Measurements from ENCODE around the gene TLDC2. TPM values are rescaled to one million over a fixed set of nuclear protein-coding genes. Genes with fewer than 3 reads are reported as not detected.

TLDC2 gene
- total RNA-seq, 2 experiments from 2014 or later, result not detected

- peaks cover 41% of the 10 kb centered on the region for H3K36me3 Mint-ChIP-seq (ENCODE audit: low read depth)
- peaks cover 30% of the 10 kb centered on the region for H3K36me3 ChIP-seq (ENCODE audit: insufficient read depth, low read length)
- CTCF ChIA-PET, result interaction anchor here (0.6 to 1.9 kb wide), 5 partner anchors 10 to 133 kb away, joined by 3 to 5 read pairs (median 3); no protein-coding TSS in a partner anchor
- no peaks in the 10 kb centered on the region for H3K9me3 ChIP-seq (ENCODE audit: control insufficient read depth in 1 of 2, insufficient read depth in 1 of 2, low read length in 2 of 2)
- peak overlapping the region; percentile 25 to 34 for H3K27ac ChIP-seq (ENCODE audit: low read depth in 1 of 2, low read length in 2 of 2)
- DNase-seq (peak; percentile 62 to 86 (median 76)), ATAC-seq (ENCODE audit: poor library complexity) (peak; percentile 88)
- intact Hi-C loops (cut with DNase I, micrococcal nuclease), result loop anchor here in 1 of 2 experiments (5.0 to 10.0 kb wide), 3 partner anchors 170 to 682 kb away; no protein-coding TSS in a partner anchor
- no peak overlapping the region for H3K4me3 ChIP-seq (ENCODE audit: low read length)
- H3K4me3 Mint-ChIP-seq, result no peak overlapping the region
- peaks cover 16% of the 10 kb centered on the region for H3K4me1 Mint-ChIP-seq (ENCODE audit: low read depth)
- H3K9me3 Mint-ChIP-seq, result no peaks in the 10 kb centered on the region
- TF ChIP-seq, protein P1, sequence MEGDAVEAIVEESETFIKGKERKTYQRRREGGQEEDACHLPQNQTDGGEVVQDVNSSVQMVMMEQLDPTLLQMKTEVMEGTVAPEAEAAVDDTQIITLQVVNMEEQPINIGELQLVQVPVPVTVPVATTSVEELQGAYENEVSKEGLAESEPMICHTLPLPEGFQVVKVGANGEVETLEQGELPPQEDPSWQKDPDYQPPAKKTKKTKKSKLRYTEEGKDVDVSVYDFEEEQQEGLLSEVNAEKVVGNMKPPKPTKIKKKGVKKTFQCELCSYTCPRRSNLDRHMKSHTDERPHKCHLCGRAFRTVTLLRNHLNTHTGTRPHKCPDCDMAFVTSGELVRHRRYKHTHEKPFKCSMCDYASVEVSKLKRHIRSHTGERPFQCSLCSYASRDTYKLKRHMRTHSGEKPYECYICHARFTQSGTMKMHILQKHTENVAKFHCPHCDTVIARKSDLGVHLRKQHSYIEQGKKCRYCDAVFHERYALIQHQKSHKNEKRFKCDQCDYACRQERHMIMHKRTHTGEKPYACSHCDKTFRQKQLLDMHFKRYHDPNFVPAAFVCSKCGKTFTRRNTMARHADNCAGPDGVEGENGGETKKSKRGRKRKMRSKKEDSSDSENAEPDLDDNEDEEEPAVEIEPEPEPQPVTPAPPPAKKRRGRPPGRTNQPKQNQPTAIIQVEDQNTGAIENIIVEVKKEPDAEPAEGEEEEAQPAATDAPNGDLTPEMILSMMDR (IDR thresholded peaks at IDR 0.05), result peak; percentile 80
- POLR2A ChIA-PET, result interaction anchor here (1.0 kb wide), 2 partner anchors 20 to 208 kb away, joined by 3 to 5 read pairs; partner anchors contain the start of gene RBL1
- no peaks in the 10 kb centered on the region for H3K27me3 ChIP-seq (ENCODE audit: control insufficient read depth in 1 of 2, insufficient read depth in 2 of 2, low read length in 2 of 2)
- peak overlapping the region; percentile 61 for H3K27ac Mint-ChIP-seq
- H3K27me3 Mint-ChIP-seq, result no peaks in the 10 kb centered on the region
- peaks cover 13% of the 10 kb centered on the region for H3K4me1 ChIP-seq (ENCODE audit: insufficient read depth, low read length)
Measured at GRCh38 chr20:36886859-36887751, 11.2 kb downstream of the TLDC2 start.

GRCh38 chr20:36887752-36888090 is 11.8 kb downstream of the TLDC2 start:
- POLR2A ChIA-PET, result no interaction called here
- no peak overlapping the region for H3K4me3 Mint-ChIP-seq

DNA sequence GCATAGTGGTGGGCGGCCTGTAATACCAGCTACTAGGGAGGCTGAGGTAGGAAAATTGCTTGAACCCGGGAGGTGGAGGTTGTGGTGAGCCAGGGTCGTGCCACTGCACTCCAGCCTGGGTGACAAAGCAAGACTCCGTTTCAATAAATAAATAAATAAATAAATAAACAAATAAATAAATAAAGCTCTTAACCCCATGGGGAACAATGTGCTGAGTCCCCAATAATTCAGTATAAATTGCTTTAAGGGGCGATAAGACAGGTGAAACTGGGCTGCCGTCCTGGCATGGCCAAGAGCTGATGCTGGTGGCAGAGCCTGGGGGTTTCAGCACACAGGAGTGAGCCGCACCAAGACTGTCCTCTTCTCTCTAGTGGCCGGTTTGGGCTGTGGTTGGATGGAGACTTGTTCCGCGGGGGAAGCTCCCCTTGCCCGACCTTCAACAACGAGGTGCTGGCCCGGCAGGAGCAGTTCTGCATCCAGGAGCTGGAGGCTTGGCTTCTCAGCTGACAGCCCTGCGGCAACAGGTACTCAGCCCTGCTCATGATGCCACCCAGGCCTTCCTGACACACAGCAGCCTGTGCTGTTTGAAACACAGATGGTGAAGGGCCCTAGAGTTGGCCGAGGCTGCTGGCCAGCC is 13.1 kb downstream of the TLDC2 start:
- Histone ChIP-seq H3K27me3 (ENCODE audit: control insufficient read depth in 1 of 2, insufficient read depth in 2 of 2, low read length in 2 of 2) (no peaks in the 10 kb centered on the region), H3K36me3 (ENCODE audit: insufficient read depth, low read length) (peaks cover 49% of the 10 kb centered on the region), H3K27ac (ENCODE audit: low read depth in 1 of 2, low read length in 2 of 2) (no peak overlapping the region), H3K9me3 (ENCODE audit: control insufficient read depth in 1 of 2, insufficient read depth in 1 of 2, low read length in 2 of 2) (no peaks in the 10 kb centered on the region), H3K4me3 (ENCODE audit: low read length) (no peak overlapping the region), H3K4me1 (ENCODE audit: insufficient read depth, low read length) (peaks cover 13% of the 10 kb centered on the region)
- peaks cover 16% of the 10 kb centered on the region for H3K4me1 Mint-ChIP-seq (ENCODE audit: low read depth)
- ATAC-seq (ENCODE audit: poor library complexity) (no peak), DNase-seq (no peak)
- TF ChIP-seq, protein P1 (IDR thresholded peaks at IDR 0.05), result no peak
- no peaks in the 10 kb centered on the region for H3K9me3 Mint-ChIP-seq
- H3K4me3 Mint-ChIP-seq, result no peak overlapping the region
- H3K27ac Mint-ChIP-seq, result no peak overlapping the region
- intact Hi-C loops (cut with DNase I, micrococcal nuclease), result loop anchor here in 1 of 2 experiments (5.0 to 10.0 kb wide), 3 partner anchors 172 to 684 kb away; no protein-coding TSS in a partner anchor
- peaks cover 60% of the 10 kb centered on the region for H3K36me3 Mint-ChIP-seq (ENCODE audit: low read depth)
- H3K27me3 Mint-ChIP-seq, result no peaks in the 10 kb centered on the region
- CTCF ChIA-PET, result no interaction called here
- POLR2A ChIA-PET, result interaction anchor here (0.5 to 1.0 kb wide), 3 partner anchors 9 to 44 kb away, joined by 3 to 5 read pairs (median 3); no protein-coding TSS in a partner anchor

More at GRCh38 chr20:36887752-36888090, 11.8 kb downstream of the TLDC2 start:
- Histone ChIP-seq H3K4me1 (ENCODE audit: insufficient read depth, low read length) (peaks cover 13% of the 10 kb centered on the region), H3K4me3 (ENCODE audit: low read length) (no peak overlapping the region), H3K27ac (ENCODE audit: low read depth in 1 of 2, low read length in 2 of 2) (no peak overlapping the region), H3K9me3 (ENCODE audit: control insufficient read depth in 1 of 2, insufficient read depth in 1 of 2, low read length in 2 of 2) (no peaks in the 10 kb centered on the region), H3K36me3 (ENCODE audit: insufficient read depth, low read length) (peaks cover 37% of the 10 kb centered on the region), H3K27me3 (ENCODE audit: control insufficient read depth in 1 of 2, insufficient read depth in 2 of 2, low read length in 2 of 2) (no peaks in the 10 kb centered on the region)
- peak overlapping the region; percentile 61 for H3K27ac Mint-ChIP-seq
- DNase-seq (no peak), ATAC-seq (ENCODE audit: poor library complexity) (no peak)
- CTCF ChIA-PET, result interaction anchor here (0.6 to 1.9 kb wide), 3 partner anchors 9 to 133 kb away, joined by 3 to 5 read pairs (median 3); no protein-coding TSS in a partner anchor
- intact Hi-C loops (cut with DNase I, micrococcal nuclease), result loop anchor here in 1 of 2 experiments (5.0 to 10.0 kb wide), 3 partner anchors 170 to 683 kb away; no protein-coding TSS in a partner anchor
- H3K27me3 Mint-ChIP-seq, result no peaks in the 10 kb centered on the region
- peaks cover 47% of the 10 kb centered on the region for H3K36me3 Mint-ChIP-seq (ENCODE audit: low read depth)
- no peaks in the 10 kb centered on the region for H3K9me3 Mint-ChIP-seq
- H3K4me1 Mint-ChIP-seq (ENCODE audit: low read depth), result peaks cover 16% of the 10 kb centered on the region
- TF ChIP-seq, protein P1 (IDR thresholded peaks at IDR 0.05), result no peak

Measured in CD4-positive, alpha-beta T cell (primary cell).